Fibroblast of skin of left quadriceps (primary cell): ENCODE data around the gene ACSS1.

Experiments used
- DNase-seq, 2 experiments: peaks; one replicate each; pipeline ENCODE4 v3.0.0-alpha.2; 2013; ENCODE audit warnings: low read depth in 2 of 2

ACSS1 gene

DNA sequence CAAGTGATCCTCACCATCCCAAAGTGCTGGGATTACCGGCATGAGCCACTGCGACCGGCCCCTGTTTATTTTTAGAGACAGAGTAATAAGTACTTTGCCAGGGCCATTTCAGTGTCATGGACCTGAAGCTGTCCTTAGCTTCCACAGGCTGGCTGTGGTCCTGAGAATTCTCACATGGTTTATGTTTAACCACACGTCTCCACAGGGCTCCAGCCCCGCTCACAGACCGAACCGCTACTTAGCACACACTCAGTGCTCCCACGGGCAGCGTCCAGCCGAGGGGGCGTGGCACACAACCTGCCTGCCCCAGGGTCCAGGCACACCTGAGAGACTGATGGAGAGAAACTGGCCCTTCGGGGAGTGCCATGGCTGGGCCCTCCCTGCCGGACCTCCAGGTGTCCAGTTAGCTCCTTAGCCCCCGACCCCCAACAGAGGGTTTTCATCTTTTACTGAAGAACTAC lies 11.7 kb downstream of the ACSS1 start:
- DNase-seq = no peak

DNA sequence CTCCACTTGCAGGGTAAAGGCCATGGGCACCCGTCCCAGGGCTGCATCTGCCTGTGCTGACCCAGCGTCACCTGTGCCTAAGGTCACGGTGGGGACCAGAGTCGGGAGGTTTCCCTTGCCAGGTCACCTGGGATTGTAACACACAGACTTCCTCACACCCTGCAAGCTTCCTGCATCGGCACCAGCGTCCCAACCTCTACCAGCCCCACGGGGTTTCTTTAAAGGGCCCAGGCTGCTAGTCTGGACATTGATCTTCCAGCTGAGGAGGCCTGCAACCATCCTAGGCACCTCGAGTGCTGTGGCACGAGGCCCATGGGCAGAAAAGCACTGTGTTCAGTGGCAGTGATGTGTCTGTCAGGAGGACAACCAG lies 12.6 kb downstream of the ACSS1 start:
- no peak for DNase-seq

DNA sequence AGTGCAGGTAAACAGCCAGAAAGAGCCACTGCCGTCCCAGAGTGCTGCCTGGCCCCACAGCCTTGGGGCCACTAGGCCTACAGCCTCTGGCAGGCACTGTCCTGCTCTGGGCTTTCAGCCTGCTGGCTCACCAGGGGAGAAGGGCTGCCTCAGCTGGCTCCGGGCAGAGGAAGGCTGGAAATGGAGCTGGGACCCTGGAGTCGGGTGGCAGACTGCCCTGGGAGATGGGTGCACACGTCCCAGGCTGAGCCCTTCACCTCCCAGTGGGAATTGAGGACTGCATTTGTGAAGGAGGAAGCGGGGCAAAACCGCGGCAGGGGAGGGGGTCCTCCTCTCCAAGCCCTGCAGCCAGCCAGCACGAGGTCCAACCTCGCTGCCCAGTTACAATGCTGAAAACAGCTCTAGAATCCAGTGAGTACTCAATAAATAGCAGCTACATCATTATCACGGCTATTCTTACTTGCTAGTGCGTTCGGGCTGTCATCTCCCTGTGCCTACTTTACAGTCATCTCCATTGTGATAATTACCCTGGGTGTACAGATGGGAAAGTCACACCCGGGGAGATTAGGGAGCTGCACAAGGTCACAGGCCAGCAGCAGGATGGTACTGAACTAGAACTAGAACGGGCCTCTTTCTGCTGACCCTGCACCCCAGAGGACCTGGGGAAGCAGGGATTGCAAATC lies 13.1 kb downstream of the ACSS1 start:
- DNase-seq = no peak

DNA sequence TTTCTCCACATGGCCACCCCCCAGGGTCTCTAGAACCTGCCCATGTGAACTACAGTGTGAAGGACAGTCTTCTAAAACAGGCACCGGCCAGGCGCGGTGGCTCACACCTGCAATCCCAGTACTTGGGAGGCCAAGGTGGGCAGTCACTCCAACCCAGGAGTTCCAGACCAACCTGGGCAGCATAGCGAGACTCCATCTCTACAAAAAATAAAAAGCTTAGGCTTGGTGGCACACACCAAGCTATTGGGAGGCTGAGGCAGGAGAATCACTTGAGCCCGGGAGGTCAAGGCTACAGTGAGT lies 13.7 kb downstream of the ACSS1 start:
- DNase-seq = no peak

DNA sequence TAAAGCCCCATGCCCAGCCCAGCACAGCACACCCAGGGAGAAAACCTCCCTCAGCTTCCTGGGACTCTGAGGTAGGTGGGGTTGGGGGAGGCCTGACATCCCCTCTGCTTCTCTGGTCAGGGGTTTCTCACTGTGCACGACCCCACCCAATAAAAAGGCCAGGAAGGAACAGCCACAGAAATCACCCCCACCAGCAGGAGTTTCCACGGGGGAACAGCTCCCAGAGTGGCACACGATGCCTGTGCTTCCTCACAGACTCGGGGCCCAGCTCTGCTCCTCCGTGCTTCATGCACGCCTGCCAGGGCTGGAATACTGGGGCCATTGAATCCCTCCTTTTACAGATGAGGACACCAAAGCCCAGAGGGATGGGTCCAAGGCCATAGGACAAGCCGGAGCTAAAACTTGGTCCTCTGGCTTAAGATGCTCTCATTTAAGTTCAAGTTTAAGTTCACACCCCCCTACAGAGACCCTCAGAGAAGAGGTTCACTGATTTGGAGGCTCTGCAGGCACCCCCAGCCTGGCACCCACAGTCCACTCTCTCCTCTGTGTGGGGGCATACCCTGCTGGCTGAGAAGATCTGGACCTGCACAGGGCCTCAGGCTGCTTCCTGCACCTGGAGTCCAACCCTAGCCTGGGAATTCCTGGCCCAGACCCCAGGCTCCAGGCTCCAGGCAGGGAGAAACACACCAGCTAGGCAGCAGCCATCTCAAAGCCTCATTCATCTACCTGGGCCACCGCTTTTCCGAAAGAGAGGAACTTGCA lies 14.3 kb downstream of the ACSS1 start:
- DNase-seq = no peak

DNA sequence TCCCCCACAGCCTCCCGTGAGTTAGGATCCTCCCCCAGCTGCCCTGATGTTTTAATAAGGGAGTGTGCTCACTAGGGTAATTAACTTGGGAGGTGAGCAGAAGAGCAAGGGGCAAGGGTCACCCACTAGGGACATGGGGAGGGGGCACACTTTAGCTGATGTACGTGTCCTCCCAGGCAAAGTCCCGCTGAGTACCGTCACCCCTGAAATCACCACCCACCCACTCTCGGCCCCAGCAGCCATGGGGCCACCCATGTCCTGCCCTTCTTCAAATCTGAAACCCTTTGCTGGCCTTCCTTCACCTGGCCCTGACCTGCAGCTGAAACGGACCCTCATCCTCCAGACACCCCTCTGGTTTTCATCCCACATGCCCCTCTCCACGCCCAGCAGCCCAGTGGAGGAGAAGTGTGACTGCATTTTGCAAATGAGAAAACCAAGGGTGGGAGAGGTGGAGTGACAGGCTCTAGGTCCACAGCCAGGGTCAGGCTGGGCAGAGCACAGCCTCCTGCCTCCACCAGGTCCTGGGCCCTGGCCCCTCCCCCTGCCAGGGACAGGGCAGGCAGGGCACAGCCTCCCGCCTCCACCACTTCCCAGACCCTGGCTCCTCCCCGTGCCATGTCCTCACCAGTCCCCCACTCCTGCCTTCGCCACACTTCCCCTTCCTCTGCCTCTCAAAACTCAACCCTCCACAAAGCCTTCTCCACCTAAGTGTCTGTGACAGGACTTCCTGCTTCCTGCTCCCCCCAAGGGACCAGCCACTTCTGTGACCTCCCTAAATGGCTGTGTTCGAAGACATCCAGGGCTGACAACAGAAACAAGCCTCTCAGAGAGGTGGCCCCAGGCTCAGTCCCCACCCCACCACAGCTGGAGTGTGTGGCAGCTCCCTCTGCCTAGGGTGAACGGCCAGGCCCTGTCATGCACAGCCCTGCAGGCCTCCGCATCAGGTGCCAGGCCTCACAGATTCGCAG lies 15.1 kb downstream of the ACSS1 start:
- no peak for DNase-seq

DNA sequence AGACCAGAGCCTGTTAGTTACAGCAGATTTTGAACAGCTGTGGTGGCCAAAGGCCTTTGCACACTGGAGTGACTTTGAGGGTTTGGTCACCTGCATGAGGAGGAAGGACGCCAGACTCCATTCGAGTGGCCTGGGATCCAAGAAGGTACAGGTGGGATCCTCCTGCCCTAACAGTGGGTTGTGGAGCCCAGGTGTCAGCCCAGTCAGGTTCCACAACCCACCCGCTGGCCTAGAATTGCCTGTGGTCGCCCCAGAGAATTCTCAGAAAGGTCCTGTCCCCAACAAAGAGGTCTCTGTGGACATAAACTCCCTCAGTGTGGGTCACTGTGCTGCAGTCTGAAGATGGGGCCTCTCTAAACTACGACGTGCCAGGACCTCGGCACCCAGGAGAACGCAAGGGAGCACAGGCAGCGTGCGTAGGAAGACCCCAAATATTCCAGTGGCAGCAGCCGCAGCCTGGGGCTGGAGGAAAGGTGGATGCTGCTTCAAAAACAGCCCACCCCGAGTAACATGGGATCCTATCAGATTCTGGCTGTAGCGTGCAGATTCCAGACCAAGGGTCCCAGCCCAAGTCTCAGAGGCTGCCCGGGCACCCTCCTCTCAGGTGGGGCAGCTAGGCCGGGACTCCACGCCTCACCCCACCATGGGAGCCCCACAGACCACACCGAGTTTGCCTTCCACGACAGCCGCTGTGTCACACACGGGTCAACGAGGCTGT lies 16.0 kb downstream of the ACSS1 start:
- no peak for DNase-seq

DNA sequence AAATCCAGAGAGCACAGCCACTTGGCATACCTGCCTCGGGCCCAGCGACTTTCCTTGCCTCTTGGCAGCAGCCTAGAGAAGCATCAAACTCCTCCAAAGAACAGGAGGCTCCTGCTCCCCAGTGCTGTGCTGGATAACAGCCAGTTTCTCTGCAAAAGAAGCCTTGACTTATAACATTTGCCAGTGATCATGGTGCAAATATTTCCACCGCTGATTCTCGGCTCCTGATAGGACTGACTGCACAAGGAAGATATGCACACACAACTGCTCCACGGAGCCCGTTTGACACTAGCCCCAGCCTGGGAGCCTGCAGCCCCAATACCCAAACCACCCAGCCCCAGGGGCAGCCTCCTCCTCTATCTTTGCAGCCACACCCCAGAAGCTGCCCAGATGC lies 17.5 kb downstream of the ACSS1 start:
- no peak for DNase-seq

DNA sequence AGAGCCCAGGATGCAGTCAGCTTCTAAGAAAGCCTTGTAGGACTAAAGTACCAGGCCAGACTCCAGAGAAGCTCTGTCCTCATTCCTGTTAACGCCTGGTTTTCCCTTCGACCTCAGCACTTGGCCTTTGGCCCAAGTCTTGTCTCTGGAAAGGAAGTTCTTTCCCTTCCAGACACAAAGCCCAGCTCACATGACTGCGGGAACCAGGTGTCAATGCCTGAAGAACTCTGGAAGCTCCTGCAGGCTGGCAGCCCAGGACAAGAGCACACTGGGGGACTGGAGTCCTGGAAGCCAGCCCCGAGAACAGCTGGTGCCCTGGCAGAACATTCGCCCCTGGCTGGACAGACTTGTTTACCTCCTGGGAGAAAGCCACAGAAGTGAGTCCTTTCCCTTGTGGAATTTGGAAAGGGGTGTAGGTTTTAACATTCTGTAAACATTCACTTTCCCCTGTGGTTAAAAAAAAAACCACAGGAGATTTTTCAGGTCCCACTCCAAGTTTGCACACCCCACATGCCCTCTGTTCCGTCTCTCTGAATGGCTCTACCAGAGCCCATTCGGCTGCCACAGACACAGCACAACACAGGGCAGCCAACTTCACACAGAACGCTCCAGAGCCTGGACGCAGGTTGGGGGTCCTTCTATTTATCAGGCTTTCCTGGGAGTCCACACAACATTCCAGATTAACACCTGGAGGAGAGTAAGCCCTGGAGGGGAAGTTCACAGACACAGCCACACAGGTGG lies 18.1 kb downstream of the ACSS1 start:
- no peak for DNase-seq

DNA sequence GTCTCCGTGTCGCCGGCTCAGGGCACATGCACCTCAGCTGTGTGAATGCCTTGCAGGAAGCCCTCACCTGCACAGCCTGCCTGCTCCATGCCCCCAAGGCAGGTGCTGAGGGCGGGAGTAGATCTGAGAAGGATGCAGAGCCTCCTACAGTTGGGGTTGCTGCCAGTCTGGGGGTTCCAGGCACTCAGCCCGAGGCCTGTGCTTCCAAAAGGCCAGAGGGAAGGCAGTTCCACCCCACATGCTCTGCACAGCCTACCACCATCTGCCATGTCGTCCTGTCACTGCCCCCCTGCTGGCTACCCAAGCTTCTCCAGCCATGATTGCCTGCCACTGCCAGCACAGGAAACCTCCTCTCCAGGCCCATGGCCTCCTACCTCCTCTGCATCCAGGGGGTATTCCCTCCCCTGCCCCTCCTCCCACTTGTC lies 19.3 kb downstream of the ACSS1 start:
- no peak for DNase-seq

DNA sequence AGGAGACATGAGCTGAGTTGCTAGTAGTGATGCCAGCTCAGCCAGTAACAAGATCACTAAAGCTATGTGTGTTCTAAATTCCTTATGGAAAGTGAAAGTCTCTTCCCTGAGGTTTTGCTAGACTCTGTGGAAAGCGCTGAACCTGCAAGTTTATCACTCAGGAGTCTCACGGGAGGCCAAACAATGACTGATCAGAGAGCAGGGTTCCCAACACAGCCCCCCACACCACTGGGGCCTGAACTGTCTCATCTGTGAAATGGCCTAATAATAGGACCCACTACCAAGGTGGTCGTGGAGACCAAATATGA lies 19.9 kb downstream of the ACSS1 start:
- no peak for DNase-seq

DNA sequence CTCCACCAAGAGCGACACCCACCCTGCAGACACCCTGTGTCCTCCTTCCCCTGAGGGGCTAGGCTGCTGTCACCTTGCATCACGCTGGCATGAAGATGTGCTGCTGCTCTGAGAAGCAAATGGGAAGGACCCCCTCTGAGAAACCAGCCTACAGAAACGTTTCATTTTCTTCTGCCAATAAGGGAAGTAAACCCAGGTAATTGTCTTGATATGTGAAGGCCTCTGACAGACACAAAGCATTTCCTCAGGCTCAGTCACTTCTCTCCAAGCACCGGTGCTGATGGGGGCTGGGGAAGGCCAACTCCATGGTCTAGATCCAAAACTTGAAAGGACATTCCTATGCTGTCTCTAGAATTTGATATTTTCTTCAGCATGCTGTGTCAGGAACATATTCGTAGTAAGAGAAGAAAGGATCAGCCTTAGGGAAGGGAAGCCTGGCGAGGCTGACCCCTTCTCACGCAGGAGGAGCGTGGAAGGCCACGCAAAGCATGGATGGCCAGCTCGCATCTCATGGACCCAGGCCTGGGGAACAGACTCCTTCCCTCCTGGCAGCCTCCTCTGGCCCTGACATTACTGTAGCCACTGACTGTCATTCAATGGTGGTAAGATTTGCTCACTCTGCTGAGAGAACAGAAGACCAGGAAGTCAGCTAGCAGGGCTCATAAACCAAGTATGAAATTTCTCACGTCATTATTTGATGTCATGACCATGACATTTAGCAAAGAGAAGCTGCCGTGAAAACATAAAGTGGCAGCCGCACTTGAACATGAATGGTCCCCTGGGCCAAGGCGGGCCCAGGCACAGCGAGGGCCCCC lies 20.4 kb downstream of the ACSS1 start:
- no peak for DNase-seq

DNA sequence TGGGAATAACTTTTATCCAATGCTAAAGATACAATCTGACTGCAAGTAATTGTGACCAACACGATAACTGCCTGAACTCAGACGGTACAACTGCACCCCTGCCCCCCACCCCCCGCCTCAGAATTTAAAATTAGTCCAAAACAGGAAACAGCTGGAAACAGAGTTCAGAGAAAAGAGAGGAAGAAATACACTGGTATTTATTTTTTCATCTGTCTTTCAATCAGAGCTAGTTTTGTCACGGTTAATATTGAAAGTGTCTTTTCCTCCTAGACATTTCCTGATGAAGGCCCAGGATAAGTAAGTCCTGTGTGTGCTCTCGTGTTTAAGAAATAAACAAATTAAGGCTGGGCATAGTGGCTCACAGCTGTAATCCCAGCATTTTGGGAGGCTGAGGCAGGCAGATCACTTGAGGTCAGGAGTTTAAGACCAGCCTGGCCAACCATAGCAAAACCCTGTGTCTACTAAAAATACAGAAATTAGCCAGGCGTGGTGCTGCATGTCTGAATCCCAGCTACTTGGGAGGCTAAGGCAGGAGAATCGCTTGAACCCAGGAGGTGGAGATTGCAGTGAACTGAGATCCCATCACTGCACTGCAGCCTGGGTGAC lies 21.5 kb downstream of the ACSS1 start:
- DNase-seq = no peak

DNA sequence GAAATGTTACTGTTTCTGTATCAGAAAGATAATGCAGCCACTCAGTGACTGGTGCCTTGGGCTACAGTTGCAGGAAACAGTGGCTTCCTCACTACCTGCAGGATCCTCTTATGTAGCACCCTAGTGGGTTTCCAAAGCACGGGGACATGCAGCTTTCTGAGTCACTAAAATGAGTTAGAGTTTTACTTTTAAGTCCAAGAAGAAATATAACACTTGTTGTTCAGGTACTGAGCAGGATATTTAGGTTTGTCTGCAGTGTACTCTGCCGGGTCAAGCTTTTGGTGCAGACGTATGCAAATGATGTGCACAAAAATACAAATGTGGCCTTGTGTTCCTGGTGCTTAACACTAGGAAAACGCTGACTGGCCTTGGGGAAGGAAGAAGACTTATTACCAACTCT lies 22.0 kb downstream of the ACSS1 start:
- DNase-seq = no peak

DNA sequence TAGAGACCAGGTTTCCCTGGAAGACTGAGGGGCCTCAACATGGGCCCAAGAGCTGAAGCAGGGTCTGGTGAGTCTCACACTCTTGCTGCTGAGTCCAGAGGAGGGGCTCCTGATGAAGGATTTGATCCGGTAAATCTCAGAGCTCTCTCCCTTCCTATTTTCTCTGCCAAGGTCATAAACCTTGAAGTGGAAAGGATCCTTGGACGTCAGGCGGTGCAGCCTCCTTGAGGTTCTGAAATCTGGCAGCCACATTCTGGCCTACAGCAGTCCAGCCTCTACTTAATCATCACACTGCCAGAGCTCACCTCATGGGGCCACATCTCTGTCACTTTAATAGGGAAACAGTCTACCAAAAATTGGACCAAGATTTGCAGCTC lies 24.0 kb downstream of the ACSS1 start:
- DNase-seq = no peak

DNA sequence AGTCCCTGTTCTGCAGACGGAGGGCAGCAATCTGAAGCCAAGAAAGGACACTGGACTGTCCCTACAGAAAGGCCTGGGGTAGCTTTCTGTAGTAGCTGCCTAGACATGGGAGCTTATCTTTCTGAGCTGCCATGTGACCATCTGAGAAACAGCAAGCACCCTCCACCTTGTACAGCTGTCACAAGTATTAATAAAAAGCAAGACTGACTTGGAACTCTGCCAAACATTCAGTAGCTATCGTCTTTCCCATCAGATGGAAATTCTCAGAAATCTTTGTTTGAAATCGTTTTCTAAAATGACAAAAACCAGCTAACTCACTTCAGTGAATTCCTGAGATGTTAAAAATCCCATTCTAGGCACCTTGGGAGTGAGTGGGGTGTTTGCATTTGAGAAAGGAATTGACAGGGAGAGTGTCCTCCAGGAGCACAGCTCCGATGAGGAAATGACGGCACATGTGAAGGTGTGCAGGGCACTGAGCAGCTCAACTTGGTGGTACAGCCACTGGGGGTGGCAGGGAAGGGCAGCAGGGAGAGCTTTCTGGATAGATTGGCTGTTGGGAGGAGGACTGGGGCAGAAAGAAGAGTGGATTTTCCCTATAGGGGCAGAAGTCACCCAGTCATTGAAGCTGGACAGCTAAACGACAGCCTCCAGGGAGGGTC lies 24.5 kb downstream of the ACSS1 start:
- no peak for DNase-seq

DNA sequence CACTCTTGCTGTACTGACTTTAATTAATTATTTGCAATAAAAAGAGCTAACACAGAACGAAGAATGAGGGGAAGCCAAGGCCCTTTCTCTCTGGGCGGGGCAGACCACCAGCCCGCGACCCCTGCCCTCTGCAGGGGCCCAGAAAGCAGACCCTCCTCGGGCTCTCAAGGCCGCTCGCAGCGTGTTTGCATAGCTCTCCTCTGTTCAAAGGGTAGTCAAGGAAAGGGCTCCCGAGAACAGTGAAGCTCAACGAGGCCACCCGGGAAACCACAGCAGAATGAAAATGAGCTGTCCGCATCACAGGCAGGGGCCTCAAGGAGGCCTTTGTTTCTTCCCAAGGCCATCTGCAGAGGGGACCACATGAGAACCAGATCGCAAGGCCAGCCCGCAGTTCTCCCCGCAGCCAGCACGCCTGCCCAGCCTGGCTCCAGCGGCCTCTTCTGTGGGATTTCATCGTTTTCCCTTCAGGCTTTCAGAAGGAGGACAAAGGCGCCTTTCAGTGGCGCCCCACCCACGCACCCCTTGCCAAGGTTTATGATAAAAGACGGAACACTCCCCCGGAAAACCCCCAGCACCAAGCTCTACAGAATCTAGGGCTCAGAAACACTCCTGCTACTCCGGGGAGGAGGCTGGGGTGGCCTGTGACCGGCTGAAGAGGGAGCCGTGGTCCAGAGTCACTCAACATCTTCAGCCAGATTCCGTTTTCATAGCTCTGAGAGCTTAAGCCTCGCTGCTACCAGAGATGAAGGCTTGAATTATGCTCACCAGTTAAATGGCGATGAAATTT lies 25.3 kb downstream of the ACSS1 start:
- no peak for DNase-seq

DNA sequence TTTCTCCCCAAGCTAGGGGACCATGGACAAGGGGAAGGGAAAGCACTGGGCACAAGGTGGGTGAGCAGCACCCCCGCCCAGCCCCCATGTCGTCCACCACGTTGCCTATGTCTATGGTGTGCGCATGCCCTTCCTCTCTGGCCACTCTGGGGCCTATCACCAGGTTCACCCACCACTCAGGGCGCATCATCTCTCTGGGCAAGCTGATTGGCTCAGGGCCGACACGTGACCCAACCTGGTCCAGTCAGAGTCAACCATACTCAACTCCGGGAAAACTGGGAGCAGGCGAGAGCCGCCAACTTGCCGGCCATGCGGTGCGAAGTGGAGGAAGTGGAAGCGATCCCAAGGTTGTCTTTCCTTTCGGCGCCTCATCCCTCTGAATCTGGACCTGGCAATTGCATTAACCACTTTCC lies 25.9 kb downstream of the ACSS1 start:
- DNase-seq = no peak

DNA sequence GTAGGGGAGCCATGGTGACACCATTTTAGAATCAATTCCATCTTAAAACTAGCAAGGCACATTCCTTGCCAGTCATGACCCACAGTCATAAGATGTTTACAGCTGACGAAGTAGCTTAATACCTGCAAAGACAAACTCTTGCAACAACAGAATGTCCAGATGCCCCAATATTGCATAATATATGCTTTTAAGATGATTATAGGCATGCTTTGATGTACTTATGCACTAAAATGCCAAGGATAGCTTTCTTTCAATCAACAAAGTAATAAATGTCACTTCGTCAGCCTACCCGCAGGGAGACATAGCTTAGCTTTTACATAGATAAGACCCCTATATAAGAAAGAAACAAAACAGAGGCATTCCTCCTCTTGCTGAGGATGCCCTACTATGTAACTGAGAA lies 26.7 kb downstream of the ACSS1 start:
- DNase-seq = no peak
